Type B pancreatic cell (in vitro differentiated cells): ENCODE data around the gene CCDC159. TPM values are rescaled to one million over a fixed set of nuclear protein-coding genes. Genes with fewer than 3 reads are reported as not detected.

Source experiments
- DNase-seq: peaks from one replicate; pipeline ENCODE4 v3.0.0; 2021; ENCODE audit warnings: mixed read lengths; ENCODE audit not compliant: unreplicated experiment; ENCODE audit errors: extremely low spot score
- H3K27ac Mint-ChIP-seq: 2 replicates; pipeline ENCODE4 v1.8.0; 2021; ENCODE audit warnings: mild to moderate bottlenecking, mixed read lengths
- H3K27me3 Mint-ChIP-seq: 2 replicates; pipeline ENCODE4 v1.8.0; 2021; ENCODE audit warnings: mixed read lengths
- H3K36me3 Mint-ChIP-seq: 2 replicates; pipeline ENCODE4 v1.8.0; 2021; ENCODE audit warnings: mixed read lengths
- H3K4me1 Mint-ChIP-seq: one replicate; pipeline ENCODE4 v1.8.0; 2021; ENCODE audit warnings: mixed read lengths; ENCODE audit not compliant: unreplicated experiment
- H3K4me3 Mint-ChIP-seq: 2 replicates; pipeline ENCODE4 v1.8.0; 2021; ENCODE audit warnings: mild to moderate bottlenecking, mixed read lengths
- H3K9me3 Mint-ChIP-seq: 2 replicates; pipeline ENCODE4 v1.8.0; 2021; ENCODE audit warnings: mixed read lengths
- total RNA-seq: library from RNA; stranded (reverse); gene quantifications from 2 replicates; pipeline ENCODE4 v1.2.1, GENCODE V29; 2021; ENCODE audit warnings: low replicate concordance
- TF ChIP-seq, protein P1 (sequence below): fragments of 200-600 bp; sonication (generic); conservative IDR thresholded peaks from 2 replicates; pipeline ENCODE4 v1.5.0; 2021; ENCODE audit warnings: antibody characterized with exemption, mild to moderate bottlenecking

The CCDC159 gene
- total RNA-seq, 1 donor from 2014 or later: 12.1 TPM

DNA sequence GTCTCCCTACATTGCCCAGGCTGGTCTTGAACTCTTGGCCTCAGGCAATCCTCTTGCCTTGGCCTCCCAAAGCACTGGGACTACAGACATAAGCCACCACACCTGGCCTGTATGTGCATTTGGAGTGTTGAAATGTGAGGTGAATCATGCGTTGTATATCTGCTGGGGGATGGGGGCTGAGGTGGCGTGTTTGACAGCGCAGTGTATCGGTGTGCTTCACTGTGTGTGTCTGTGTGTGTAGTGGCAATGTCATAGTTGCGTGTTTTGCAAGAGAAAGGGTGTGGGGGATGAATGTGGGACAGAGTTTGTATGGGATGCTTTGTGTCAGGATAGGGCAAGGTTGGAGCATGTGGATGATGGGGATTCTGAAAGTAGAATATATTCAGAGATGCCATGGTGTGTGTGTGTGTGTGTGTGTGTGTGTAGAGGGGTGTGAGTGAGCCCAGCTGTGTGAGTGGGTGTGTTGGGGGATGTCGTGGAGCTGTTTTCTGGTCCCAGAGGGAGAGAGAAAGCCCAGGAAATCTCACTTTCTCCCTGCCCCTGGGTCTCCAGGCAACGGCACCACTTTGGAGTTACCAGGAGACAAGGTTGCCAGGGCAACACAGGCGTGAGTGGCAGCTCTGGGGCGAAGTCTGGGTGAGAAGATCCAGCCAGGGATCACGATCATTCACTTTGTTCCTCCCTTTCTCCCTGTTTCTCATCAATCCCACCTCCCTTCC lies 27.0 kb downstream of the CCDC159 start:
- peaks cover 3% of the 10 kb centered on the region for H3K36me3 Mint-ChIP-seq
- H3K9me3 Mint-ChIP-seq: no peaks in the 10 kb centered on the region
- no peak overlapping the region for H3K27ac Mint-ChIP-seq
- peaks cover 16% of the 10 kb centered on the region for H3K4me1 Mint-ChIP-seq
- no peak for DNase-seq
- H3K4me3 Mint-ChIP-seq: no peak overlapping the region
- no peaks in the 10 kb centered on the region for H3K27me3 Mint-ChIP-seq
- TF ChIP-seq, protein P1, sequence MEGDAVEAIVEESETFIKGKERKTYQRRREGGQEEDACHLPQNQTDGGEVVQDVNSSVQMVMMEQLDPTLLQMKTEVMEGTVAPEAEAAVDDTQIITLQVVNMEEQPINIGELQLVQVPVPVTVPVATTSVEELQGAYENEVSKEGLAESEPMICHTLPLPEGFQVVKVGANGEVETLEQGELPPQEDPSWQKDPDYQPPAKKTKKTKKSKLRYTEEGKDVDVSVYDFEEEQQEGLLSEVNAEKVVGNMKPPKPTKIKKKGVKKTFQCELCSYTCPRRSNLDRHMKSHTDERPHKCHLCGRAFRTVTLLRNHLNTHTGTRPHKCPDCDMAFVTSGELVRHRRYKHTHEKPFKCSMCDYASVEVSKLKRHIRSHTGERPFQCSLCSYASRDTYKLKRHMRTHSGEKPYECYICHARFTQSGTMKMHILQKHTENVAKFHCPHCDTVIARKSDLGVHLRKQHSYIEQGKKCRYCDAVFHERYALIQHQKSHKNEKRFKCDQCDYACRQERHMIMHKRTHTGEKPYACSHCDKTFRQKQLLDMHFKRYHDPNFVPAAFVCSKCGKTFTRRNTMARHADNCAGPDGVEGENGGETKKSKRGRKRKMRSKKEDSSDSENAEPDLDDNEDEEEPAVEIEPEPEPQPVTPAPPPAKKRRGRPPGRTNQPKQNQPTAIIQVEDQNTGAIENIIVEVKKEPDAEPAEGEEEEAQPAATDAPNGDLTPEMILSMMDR: no peak

DNA sequence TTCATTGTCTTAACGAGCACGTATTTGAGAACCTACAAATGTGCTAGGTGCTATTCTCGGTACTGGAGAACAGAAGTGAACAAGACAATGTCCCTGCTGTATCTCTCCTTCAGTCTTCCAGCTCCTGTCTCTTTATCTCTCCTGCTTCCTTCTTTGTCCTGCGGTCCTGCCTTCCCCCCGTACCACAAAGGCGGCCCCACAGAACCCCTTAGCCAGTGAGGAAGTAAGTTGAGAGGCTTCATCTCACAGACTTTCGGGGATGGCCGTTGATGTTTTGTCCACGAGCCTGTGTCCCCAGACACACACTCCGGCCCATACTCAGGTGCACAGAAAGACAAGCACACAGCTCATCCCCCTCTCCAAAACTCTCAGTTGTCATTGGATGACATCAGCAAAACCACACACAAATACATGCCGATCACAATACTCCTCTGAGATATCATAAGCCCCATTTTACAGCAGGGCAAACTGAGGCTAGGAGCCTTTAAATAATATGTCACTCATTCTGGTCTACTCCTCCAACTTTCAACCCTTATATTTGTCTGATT lies 27.6 kb downstream of the CCDC159 start:
- no peak overlapping the region for H3K27ac Mint-ChIP-seq
- no peak for DNase-seq
- TF ChIP-seq, protein P1: no peak
- no peak overlapping the region for H3K4me3 Mint-ChIP-seq
- peaks cover 3% of the 10 kb centered on the region for H3K36me3 Mint-ChIP-seq
- H3K4me1 Mint-ChIP-seq: peaks cover 16% of the 10 kb centered on the region
- no peaks in the 10 kb centered on the region for H3K9me3 Mint-ChIP-seq
- no peaks in the 10 kb centered on the region for H3K27me3 Mint-ChIP-seq

DNA sequence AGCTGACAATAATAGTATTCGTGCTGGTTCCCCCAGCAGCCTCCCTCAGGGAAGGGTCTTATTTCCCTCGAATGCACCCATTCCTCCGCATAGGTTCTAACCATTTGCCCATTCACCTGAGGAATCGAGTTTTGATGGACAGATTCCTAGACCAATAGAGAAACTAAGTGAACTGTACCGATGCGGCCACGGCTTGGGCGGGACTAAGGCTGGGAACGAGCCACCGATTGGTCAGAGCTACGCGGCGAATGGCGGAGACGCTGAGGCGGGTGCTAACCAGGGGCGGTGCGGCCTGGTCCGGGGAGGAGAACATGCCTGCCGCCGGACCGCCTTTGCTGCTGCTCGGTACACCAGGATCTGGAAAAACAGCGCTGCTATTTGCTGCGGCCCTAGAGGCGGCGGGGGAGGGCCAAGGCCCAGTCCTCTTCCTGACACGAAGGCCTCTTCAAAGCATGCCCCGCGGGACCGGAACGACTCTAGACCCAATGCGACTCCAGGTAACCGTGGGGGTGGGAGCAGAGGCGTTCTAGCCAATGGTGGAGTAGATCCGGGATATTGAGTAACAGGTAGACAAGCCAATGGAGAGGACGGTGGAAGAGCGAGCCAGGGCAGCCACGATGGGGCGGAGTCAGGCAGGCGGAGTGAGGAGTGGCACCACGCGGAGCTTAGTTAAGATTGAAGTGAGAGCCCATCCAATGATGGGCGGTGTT lies 28.3 kb downstream of the CCDC159 start, which contains the start of gene SWSAP1:
Gene SWSAP1, plus strand, starts transcription at position 234 of the 710 bp plus-strand sequence. Its CDS starts 15 bp downstream, at position 249.
- H3K27ac Mint-ChIP-seq: no peak within 1 kb of the TSS
- peak; percentile 95 for DNase-seq
- H3K4me3 Mint-ChIP-seq: no peak within 1 kb of the TSS
- no peaks in the 10 kb centered on the region for H3K9me3 Mint-ChIP-seq
- TF ChIP-seq, protein P1: no peak
- H3K4me1 Mint-ChIP-seq: peaks cover 16% of the 10 kb centered on the region
- peaks cover 3% of the 10 kb centered on the region for H3K36me3 Mint-ChIP-seq
- no peaks in the 10 kb centered on the region for H3K27me3 Mint-ChIP-seq

DNA sequence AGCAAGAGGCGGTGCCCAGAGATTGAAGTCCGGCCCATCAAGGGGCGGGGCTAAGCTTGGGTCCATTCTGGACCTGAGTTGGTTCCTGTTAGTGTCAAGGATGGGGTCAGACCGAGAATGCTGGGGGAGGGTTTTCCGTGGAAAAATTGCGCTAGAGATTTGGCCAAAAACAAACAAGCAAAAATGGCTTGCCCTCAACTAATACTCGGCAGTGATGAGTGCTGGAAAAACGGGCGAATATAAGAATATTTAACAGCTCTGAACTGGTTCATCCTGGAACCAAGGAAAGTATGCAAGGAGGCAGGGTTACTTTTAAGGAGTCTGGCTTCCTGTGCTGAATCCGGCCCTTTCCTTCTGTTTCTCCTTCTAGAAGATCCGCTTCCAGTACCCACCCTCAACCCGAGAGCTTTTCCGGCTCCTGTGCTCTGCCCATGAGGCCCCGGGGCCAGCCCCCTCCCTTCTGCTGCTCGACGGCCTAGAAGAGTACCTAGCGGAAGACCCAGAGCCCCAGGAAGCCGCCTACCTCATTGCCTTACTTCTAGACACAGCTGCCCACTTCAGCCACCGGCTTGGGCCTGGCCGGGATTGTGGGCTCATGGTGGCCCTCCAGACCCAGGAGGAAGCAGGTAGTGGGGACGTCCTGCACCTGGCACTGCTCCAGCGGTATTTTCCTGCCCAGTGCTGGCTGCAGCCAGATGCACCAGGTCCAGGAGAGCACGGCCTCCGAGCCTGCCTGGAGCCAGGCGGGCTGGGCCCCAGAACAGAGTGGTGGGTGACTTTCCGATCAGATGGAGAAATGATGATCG lies 29.0 kb downstream of the CCDC159 start:
- Mint-ChIP-seq H3K4me1 (peaks cover 21% of the 10 kb centered on the region), H3K4me3 (no peak overlapping the region), H3K36me3 (peaks cover 3% of the 10 kb centered on the region), H3K9me3 (no peaks in the 10 kb centered on the region), H3K27me3 (no peaks in the 10 kb centered on the region), H3K27ac (peak overlapping the region; percentile 60)
- TF ChIP-seq, protein P1: no peak
- no peak for DNase-seq

DNA sequence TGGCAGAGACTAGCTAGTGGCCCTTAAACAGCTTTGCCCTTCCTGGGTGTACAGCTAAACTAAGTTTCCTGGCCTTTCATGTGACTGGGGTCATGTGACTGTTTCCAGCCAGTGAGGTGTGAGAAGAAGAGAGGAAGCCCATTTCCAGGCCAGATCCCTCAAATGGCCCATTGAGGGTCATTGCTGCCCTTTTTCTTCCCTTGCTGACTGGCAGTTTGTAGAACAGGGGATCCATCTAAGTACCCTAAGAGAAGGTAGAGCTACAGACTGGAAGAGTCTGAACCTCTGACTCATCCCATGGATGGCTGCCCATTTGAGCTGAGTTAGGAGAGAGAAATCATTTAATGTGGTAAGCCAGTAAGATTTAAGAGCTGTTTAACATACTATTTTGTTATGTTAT lies 30.9 kb downstream of the CCDC159 start:
- TF ChIP-seq, protein P1: no peak
- no peak for DNase-seq
- Mint-ChIP-seq H3K36me3 (peaks cover 3% of the 10 kb centered on the region), H3K27ac (no peak overlapping the region), H3K4me1 (peaks cover 27% of the 10 kb centered on the region), H3K4me3 (peak overlapping the region; percentile 21), H3K9me3 (no peaks in the 10 kb centered on the region), H3K27me3 (peaks cover 10% of the 10 kb centered on the region)
